ENCODE data around the gene IL18.
"Not testable (repeated sequence)": the region's sequence is repeated elsewhere in the genome, so short reads cannot be mapped to it uniquely, and the experiment has no call there.

The IL18 gene

DNA sequence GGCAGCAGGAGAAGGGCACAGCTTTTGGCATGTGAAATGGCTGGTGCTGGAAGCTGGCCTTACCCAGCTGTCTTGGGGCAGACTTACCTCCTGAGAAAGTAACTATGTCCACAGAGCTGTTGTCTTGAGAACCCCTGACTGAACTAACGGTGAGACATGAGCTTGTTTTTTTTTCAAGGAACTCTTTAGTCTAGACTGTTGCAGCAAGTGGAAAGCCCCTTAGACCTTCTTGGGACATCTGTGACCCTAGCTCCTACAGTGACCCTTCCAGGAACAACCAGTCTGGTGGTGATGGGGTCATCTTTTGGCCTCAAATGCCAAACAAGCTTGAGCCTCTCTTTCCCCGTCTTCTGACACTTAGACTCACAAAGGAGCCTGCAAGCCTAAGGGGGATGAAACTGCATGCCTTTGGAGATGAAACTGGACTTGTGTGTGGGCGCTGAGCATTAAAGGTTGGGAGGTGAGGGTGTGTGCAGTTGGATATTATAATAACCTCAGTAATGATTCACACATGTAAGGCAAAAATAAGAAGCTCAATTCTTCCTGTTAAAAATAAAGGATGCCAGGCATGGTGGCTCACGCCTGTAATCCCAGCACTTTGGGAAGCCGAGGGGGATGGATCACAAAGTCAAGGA lies 41.8 kb downstream of the IL18 start:
- DNase-seq (ENCODE audit: low read depth in 2 of 2): no peak

DNA sequence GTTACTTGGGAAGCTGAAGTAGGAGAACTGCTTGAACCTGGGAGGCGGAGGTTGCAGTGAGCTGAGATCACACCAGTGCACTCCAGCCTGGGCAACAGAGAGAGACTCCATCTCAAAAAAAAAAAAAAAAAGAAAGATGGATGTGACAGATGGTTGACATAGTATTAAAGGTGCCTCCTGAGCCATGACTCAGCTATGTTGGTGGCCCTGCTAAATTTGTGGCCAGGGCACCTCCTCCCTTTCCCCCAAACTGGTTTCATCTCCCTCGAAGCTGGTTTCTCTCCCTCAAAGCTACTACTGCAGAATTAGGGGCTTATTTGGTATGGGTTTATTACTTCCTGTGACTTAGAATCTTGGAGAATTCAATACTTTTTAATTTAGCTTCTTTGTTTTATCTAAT lies 45.7 kb downstream of the IL18 start:
- no peak for DNase-seq (ENCODE audit: low read depth in 2 of 2)

DNA sequence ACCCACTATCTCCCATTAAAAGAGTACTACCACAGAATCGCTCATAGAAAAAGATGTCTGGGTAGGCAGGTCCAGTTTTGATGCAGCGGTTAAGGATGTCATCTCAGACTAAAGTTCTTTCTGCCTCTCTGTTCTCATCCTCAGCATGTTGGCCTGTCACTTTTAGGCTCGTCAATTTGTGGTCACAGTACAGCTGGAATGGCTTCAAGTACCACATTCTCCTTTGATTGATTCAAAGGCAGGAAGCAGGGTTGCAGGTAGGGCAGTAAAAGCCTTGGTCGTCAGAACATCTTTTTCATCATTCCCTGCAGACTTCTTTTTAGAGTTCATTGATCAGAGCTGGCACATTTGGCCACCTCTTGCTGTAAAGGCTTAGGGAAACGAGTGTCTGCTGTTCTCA lies 48.5 kb downstream of the IL18 start:
- no peak for DNase-seq (ENCODE audit: low read depth in 2 of 2)

DNA sequence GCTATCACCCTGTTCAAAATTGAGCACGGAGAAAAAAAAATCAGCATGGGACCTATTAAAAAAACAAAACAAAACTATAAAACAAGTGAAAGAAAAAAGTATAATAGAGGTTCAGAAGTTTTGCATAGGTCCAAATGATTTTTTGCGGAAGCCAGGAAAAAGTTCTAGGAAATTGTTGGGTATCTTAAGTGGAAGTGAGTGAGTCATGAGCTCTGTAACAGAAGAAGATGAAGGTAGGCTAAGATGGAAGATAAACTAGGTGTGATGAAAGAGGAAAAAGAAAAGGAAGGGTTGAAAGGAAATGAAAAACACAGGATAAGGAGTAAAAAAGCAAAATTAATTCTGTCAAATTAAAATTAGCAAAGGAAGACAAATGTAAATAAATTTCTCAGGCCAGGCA lies 49.4 kb downstream of the IL18 start:
- no peak for DNase-seq (ENCODE audit: low read depth in 2 of 2)

DNA sequence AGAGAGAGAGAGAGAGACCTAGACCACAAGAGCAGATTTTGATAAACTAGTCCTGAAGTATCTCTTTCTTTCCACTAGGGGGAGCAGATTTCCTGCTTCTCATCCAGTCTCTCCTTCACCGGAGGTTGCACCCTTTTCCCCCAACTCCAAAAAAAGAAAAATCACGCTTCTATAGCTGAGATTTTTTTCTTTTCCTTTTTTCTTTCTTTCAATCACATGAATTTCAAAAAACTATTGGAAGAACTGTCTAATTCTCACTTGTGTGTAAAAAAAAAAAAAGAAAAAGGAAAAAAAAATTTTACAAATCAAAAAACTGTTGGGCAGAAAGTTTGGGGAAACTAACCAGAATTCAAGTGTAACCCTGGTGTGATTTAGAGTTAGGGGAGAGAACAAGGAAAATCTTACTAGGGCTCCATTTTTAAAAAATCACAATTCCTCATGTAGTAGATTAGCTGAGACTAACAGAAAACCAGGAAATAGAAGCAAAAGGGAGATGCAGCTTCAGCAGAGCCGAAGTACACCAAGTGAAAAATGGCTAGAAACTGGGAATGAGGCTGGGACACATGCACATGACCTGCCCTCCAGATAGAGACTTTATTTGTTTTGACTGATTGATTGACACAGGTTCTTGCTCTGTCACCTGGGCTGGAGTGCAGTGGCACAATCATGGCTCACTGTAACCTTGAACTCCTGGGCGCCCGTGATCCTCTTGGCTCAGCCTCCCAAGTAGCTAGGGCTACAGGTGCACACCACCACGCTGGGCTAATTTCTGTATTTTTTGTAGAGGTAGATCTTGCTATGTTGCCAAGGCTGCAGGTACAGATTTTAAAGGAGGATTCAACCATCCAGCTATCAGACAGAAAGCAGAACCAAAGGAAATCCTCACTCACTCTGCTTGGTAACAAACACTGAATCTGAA lies 50.1 kb downstream of the IL18 start:
- peak in 1 of 2 donors; percentile 1 for DNase-seq (ENCODE audit: low read depth in 2 of 2)

DNA sequence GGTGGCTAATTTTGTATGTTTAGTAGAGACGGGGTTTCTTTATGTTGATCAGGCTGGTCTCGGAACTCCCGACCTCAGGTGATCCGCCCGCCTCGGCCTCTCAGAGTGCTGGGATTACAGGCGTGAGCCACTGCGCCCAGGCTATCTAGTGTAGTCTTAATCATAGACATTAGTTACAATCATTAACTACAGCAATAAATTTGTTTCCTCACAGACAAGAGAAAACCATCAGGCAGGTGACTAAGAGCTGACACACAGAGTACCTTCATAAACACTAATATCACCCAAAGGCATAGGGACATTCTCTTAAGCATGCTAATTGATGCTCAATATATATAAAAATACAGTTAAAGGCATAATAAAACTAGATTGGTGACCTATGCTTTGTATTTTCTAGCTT lies 57.8 kb downstream of the IL18 start:
- no peak for DNase-seq (ENCODE audit: low read depth in 2 of 2)

DNA sequence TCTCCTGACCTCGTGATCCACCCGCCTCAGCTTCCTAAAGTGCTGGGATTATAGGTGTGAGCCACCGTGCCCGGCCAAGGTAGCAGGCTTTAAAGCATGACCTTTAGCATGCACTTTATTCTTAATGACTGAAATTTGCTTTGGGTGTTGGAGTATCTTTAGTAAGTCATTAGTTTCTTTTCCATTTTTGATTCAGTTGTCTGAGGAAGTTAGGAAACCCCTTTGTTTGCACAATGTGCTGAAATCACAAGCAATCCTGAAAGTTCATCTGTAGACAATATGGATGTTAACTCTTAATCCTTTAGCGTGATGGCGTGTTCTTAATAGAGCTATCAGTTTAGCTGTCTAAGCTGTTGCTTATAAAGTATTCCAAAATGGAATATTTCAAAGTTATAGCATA lies 60.4 kb downstream of the IL18 start:
- DNase-seq (ENCODE audit: low read depth in 2 of 2): no peak

DNA sequence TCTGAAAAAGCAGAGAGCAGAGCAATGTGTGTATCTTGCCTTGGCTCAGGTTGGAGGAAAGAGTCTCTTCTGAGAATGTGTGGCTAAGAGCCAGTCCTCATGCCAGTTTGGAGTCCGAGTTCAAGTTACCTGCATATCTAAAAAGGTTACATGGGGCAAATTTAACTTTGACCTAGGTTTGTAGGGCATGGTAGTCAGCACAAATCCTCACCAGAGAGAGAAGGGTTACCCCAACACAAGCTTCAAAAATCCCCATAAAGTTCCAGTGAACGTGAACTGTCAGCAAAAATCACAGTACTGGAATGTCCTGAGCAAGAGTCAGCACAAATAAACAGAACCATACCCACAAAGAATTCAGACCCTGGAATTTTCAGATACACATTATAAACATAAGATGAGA lies 63.4 kb downstream of the IL18 start:
- DNase-seq (ENCODE audit: low read depth in 2 of 2): no peak

DNA sequence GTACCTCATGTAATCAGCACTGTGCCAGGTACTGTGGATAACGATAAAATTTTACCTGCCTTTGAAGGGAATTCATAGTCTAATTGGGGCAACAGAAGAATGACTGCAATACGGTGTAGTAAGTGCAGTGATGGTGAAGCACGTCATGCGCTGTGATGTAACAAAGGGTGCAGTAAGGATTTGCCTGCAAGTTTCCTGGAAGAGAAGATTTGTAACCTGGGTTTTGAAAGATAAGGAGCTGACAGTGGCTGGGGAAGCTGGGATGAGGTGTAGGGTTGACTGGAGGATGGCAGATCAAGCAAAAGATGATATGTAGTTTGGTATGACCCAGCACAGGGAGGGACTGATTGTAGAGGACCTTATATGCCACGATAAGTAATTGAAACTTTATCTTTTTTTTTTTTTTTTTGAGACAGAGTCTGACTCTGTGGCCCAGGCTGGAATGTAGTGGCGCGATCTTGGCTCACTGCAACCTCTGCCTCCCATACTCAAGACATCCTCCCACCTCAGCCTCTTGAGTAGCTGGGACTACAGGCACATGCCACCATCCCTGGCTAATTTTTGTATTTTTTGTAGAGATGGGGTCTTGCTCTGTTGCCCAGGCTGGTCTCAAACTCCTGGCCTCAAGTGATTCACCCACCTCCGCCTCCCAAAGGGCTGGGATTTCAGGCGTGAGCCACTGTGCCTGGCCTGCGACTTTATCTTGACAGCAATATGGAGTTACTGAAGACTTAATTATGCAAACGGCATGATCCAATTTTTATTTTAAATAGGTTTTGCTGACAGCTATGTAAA lies 66.0 kb downstream of the IL18 start:
- no peak for DNase-seq (ENCODE audit: low read depth in 2 of 2)

DNA sequence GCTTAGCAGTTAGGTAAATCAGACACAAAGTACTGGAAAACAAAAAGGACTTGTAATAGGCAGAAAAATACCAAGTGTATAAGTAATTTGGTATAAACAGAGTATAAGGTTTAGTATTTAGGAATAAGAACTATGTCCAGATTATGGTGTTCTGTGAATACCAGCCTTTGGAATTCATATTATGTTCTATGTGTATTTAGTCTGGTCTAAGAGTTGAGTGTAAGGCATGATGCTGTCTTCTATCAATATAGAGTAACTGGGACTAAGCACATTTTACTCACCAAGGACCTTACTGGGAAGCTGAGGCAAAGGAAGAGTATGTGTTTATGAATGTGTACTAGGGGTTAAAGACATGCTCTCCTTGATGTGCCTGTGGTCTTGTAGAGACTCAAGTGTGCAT lies 67.7 kb downstream of the IL18 start:
- DNase-seq (ENCODE audit: low read depth in 2 of 2): no peak

DNA sequence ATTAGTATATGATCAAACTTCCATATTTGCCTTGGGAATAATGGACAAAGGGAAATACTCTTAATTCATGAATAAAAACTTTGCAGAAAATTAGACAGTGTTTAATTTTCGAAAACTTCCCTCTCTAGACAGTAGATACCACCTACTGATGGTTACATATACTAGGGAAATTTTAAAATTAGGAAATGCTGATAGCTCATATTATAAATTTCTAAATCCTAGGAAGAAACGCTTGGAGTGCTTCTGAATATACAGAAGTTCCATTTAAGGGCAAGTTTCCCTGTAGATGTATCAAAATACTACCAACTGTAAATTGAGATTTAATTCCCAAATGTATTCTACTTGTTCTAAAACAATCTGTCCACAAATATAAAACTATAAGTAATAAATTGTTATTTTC lies 68.6 kb downstream of the IL18 start:
- not testable (repeated sequence) for DNase-seq (ENCODE audit: low read depth in 2 of 2)

Measured in stimulated activated CD4-positive, alpha-beta T cell treated with anti-CD3 and anti-CD28 coated beads, Interleukin-1b, Interleukin-23, amount 100 ng/mL, for 4 hours (primary cell).